Measurements from ENCODE around the gene TNS2. TPM values are rescaled to one million over a fixed set of nuclear protein-coding genes. Genes with fewer than 3 reads are reported as not detected.

TNS2 gene
- polyA plus RNA-seq, 1 of the 3 experiments (the other 2 are of a cell fraction): 50.0 TPM

DNA sequence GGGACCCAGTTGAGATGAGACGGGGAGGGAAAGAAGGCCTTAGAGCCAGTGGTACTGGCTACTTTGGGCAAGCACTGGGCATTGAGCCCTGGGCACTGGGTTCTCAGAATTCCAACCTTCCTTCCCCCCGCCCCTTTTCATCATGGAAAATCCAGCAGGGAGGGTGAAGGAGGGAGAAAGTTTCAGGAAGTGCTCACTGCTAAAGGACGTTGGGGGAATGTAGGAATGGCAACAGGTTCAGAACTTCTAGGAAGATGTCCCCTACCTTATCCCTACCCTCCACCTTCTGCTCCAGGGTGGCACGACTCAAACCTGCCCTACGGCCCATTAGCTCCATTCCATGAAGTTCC is 4.2 kb upstream of the TNS2 start:
- TF ChIP-seq, protein P1, sequence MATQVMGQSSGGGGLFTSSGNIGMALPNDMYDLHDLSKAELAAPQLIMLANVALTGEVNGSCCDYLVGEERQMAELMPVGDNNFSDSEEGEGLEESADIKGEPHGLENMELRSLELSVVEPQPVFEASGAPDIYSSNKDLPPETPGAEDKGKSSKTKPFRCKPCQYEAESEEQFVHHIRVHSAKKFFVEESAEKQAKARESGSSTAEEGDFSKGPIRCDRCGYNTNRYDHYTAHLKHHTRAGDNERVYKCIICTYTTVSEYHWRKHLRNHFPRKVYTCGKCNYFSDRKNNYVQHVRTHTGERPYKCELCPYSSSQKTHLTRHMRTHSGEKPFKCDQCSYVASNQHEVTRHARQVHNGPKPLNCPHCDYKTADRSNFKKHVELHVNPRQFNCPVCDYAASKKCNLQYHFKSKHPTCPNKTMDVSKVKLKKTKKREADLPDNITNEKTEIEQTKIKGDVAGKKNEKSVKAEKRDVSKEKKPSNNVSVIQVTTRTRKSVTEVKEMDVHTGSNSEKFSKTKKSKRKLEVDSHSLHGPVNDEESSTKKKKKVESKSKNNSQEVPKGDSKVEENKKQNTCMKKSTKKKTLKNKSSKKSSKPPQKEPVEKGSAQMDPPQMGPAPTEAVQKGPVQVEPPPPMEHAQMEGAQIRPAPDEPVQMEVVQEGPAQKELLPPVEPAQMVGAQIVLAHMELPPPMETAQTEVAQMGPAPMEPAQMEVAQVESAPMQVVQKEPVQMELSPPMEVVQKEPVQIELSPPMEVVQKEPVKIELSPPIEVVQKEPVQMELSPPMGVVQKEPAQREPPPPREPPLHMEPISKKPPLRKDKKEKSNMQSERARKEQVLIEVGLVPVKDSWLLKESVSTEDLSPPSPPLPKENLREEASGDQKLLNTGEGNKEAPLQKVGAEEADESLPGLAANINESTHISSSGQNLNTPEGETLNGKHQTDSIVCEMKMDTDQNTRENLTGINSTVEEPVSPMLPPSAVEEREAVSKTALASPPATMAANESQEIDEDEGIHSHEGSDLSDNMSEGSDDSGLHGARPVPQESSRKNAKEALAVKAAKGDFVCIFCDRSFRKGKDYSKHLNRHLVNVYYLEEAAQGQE (IDR thresholded peaks at IDR 0.05; ENCODE audit: low read depth, low read length): no peak
- no peak for TF ChIP-seq FOXJ3 (CRISPR knock-in tag; IDR thresholded peaks at IDR 0.05)
- TF ChIP-seq MAX (IDR thresholded peaks at IDR 0.05; ENCODE audit: low read depth): no peak
- TF ChIP-seq CHD2 (IDR thresholded peaks at IDR 0.05; ENCODE audit: low read length, partially characterized antibody): no peak
- TF ChIP-seq YY1 (IDR thresholded peaks at IDR 0.05; ENCODE audit: low read depth): no peak
- ChIA-PET POLR2A (no interaction called here), CTCF (interaction anchor here (0.6 to 13.8 kb wide), 11 partner anchors 8 to 165 kb away, joined by 3 to 182 read pairs (median 4); partner anchors contain the start of genes IGFBP6 and SOAT2)
- Histone ChIP-seq H3K4me3 (ENCODE audit: low read depth in 2 of 2, low read length in 1 of 2) (peak overlapping the region; percentile 73 to 79; a peak in 2 of 4 replicates), H2AFZ (ENCODE audit: low read depth) (no peak overlapping the region), H3K4me1 (ENCODE audit: control insufficient read depth in 1 of 2, insufficient read depth in 2 of 2, low read depth in 1 of 2, low read length in 1 of 2) (peaks cover 18 to 46% of the 10 kb centered on the region in 2 experiments), H3K27ac (ENCODE audit: low read depth in 2 of 2, low read length in 1 of 2) (peak overlapping the region; percentile 92 to 98; a peak in 3 of 4 replicates), H3K9me3 (no peaks in the 10 kb centered on the region), H3K79me2 (ENCODE audit: insufficient read depth) (peaks cover 26% of the 10 kb centered on the region), H3K36me3 (replicated peaks in 1 of 2; ENCODE audit: control insufficient read depth in 1 of 2, insufficient read depth in 2 of 2, low read length in 1 of 2) (peaks cover 9% of the 10 kb centered on the region in 2 experiments), H3K27me3 (ENCODE audit: insufficient read depth) (no peaks in the 10 kb centered on the region), H3K9ac (no peak overlapping the region), H3K9me2 (no peaks in the 10 kb centered on the region), H4K20me1 (ENCODE audit: insufficient read depth) (no peaks in the 10 kb centered on the region), H3F3A (replicated peaks; ENCODE audit: insufficient read depth) (peaks cover 44% of the 10 kb centered on the region), H3K4me2 (peak overlapping the region; percentile 92)
- WGBS (ENCODE audit: low lambda C conversion rate): 69% methylated on average over 5 of the region's 5 CpGs
- no peak for DNase-seq

DNA sequence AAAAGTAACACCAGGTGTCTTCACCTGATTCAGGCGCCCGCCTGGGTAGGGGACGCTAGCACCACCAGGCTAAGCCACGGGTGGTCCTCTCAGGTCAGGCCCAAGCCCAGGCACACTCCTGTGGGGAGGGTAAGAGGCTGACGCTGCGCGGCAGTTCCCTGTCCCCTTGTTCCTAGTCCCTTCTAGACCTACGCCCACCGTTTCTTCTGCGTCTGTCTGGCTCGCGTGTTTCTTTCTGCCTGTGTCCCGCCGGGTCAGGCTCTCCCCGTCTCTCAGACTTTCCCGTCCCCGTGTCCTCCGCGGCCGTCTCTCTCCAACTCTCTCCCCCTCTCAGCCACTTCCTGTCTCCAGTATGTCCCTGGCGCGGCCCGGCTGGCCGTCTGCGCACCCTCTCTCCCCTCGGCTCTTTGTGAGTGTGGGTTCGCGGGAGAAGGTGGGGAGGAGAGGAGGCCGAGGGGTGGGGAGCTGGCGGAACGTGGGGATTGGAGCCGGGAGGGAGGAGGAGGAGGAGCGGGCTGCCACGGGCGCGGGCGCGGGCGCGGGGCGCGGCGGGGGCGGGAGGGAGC is 3.1 kb upstream of the TNS2 start:
- Histone ChIP-seq H3K9me3 (no peaks in the 10 kb centered on the region), H2AFZ (ENCODE audit: low read depth) (peak overlapping the region; percentile 69; the same call in 1 of the 2 replicates), H3K9ac (peak overlapping the region; percentile 91), H3K79me2 (ENCODE audit: insufficient read depth) (peaks cover 36% of the 10 kb centered on the region), H3K4me1 (ENCODE audit: control insufficient read depth in 1 of 2, insufficient read depth in 2 of 2, low read depth in 1 of 2, low read length in 1 of 2) (peaks cover 28 to 56% of the 10 kb centered on the region in 2 experiments), H3K4me2 (peak overlapping the region; percentile 92), H3K4me3 (ENCODE audit: low read depth in 2 of 2, low read length in 1 of 2) (peak overlapping the region; percentile 73 to 79), H3K9me2 (no peaks in the 10 kb centered on the region), H3K27me3 (ENCODE audit: insufficient read depth) (no peaks in the 10 kb centered on the region), H3K27ac (ENCODE audit: low read depth in 2 of 2, low read length in 1 of 2) (peak overlapping the region; percentile 92 to 98), H3F3A (replicated peaks; ENCODE audit: insufficient read depth) (peaks cover 44% of the 10 kb centered on the region), H3K36me3 (replicated peaks in 1 of 2; ENCODE audit: control insufficient read depth in 1 of 2, insufficient read depth in 2 of 2, low read length in 1 of 2) (peaks cover 5 to 9% of the 10 kb centered on the region in 2 experiments), H4K20me1 (ENCODE audit: insufficient read depth) (no peaks in the 10 kb centered on the region)
- no peak for DNase-seq
- WGBS (ENCODE audit: low lambda C conversion rate): 4% methylated on average over 28 of the region's 44 CpGs
- TF ChIP-seq JUND (IDR thresholded peaks at IDR 0.05): no peak
- peak; percentile 57; the same call in 1 of the 2 replicates for TF ChIP-seq ELF1 (IDR thresholded peaks at IDR 0.05)
- TF ChIP-seq GABPA (IDR thresholded peaks at IDR 0.05; ENCODE audit: low read depth): no peak
- no peak for TF ChIP-seq RCOR1 (IDR thresholded peaks at IDR 0.05; ENCODE audit: low read length)
- no peak for TF ChIP-seq NFIC (IDR thresholded peaks at IDR 0.05; ENCODE audit: borderline replicate concordance)
- TF ChIP-seq FOSL2 (IDR thresholded peaks at IDR 0.05; ENCODE audit: borderline replicate concordance, low read depth): no peak
- peak; percentile 84 for TF ChIP-seq TAF1 (IDR thresholded peaks at IDR 0.05; ENCODE audit: borderline replicate concordance, low read depth, low read length)
- no peak for TF ChIP-seq TEAD4 (IDR thresholded peaks at IDR 0.05; ENCODE audit: borderline replicate concordance, insufficient read depth)
- peak; percentile 91 for TF ChIP-seq POLR2AphosphoS5 (IDR thresholded peaks at IDR 0.05; ENCODE audit: low read depth, low read length)
- TF ChIP-seq SIN3A (IDR thresholded peaks at IDR 0.05; ENCODE audit: borderline replicate concordance, low read depth, low read length): peak; percentile 80
- CTCF ChIA-PET: interaction anchor here (1.0 to 13.8 kb wide), 18 partner anchors 11 to 251 kb away, joined by 3 to 182 read pairs (median 5); partner anchors contain the start of genes EIF4B, IGFBP6 and SOAT2
- POLR2A ChIA-PET: interaction anchor here (1.1 to 1.6 kb wide), 2 partner anchors 13 to 39 kb away, joined by 4 to 8 read pairs; no protein-coding TSS in a partner anchor

All from SK-N-SH (cell line).